ENCODE results near the gene A4GNT.

Gene A4GNT

DNA sequence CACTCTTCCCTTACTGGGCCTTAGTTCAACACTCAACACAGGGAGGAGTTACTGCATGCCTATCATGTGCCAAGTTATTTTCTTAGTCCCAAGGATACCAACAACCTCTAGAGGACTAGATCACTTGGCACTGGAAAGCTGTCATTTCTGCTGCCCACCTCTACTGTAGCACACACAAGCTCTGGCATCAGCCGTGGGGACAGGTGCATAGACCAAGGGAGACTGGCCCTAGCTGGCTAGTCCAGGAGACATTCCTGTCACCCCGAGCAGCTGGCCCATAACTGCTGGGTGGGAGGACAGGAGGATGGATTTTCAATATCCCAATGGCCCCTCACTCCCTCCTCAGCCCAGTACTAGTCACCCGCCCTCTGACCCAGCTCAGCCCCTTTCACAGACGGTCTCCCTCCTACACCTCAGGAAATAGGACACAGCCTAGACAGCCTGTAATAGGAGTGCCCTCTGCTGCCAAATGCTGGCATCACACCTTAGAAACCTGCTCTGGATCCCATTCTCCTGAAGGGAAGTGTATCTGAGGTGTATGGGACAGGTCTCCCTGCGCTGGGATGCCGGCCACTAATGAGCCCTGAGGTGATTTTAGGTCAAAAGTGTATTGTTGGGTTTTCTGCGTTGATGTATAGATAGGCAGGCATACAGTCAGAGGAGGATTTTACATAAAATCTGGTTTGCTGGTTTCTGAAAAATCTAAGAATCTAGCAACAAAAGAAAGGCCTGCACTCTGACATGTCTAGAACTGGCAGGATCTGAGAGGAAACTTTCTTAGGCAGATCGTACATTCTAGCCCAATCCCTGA is 13.4 kb downstream of the A4GNT start:
- no peaks in the 10 kb centered on the region for H4K20me1 ChIP-seq (ENCODE audit: insufficient read depth)
- no peak overlapping the region for H3K4me2 ChIP-seq
- no peaks in the 10 kb centered on the region for H3K79me2 ChIP-seq (ENCODE audit: insufficient read depth, low read depth)
- H3K4me1 ChIP-seq (ENCODE audit: low read depth, poor library complexity, severe bottlenecking) = peaks cover 3% of the 10 kb centered on the region
- no peaks in the 10 kb centered on the region for H3K27me3 ChIP-seq (ENCODE audit: insufficient read depth, low read depth)
- TF ChIP-seq, protein P1, sequence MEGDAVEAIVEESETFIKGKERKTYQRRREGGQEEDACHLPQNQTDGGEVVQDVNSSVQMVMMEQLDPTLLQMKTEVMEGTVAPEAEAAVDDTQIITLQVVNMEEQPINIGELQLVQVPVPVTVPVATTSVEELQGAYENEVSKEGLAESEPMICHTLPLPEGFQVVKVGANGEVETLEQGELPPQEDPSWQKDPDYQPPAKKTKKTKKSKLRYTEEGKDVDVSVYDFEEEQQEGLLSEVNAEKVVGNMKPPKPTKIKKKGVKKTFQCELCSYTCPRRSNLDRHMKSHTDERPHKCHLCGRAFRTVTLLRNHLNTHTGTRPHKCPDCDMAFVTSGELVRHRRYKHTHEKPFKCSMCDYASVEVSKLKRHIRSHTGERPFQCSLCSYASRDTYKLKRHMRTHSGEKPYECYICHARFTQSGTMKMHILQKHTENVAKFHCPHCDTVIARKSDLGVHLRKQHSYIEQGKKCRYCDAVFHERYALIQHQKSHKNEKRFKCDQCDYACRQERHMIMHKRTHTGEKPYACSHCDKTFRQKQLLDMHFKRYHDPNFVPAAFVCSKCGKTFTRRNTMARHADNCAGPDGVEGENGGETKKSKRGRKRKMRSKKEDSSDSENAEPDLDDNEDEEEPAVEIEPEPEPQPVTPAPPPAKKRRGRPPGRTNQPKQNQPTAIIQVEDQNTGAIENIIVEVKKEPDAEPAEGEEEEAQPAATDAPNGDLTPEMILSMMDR (conservative IDR thresholded peaks at IDR 0.05; ENCODE audit: low read depth, low read length) = peak; percentile 92
- H3K27ac ChIP-seq = no peak overlapping the region
- no peak overlapping the region; the same call in 1 of the 2 replicates for H2AFZ ChIP-seq (ENCODE audit: low read depth)
- H3K4me3 ChIP-seq (IDR thresholded peaks at IDR 0.05; ENCODE audit: insufficient read depth, low read depth, low read length) = no peak overlapping the region
- no peaks in the 10 kb centered on the region for H3K36me3 ChIP-seq (ENCODE audit: insufficient read depth)
- no peak overlapping the region for H3K9ac ChIP-seq

- peak within 1 kb of the TSS; percentile 92 for H3K4me2 ChIP-seq
- H3K36me3 ChIP-seq (ENCODE audit: insufficient read depth) = no peaks in the 10 kb centered on the region
- TF ChIP-seq, protein P1 (conservative IDR thresholded peaks at IDR 0.05; ENCODE audit: low read depth, low read length) = peak; percentile 50; the same call in 1 of the 2 replicates
- peak within 1 kb of the TSS; percentile 40; the same call in 1 of the 2 replicates for H3K9ac ChIP-seq
- peaks cover 3% of the 10 kb centered on the region for H3K4me1 ChIP-seq (ENCODE audit: low read depth, poor library complexity, severe bottlenecking)
- no peaks in the 10 kb centered on the region for H4K20me1 ChIP-seq (ENCODE audit: insufficient read depth)
- no peak within 1 kb of the TSS for H3K27ac ChIP-seq
- H3K4me3 ChIP-seq (IDR thresholded peaks at IDR 0.05; ENCODE audit: insufficient read depth, low read depth, low read length) = peak within 1 kb of the TSS; percentile 92
- H3K27me3 ChIP-seq (ENCODE audit: insufficient read depth, low read depth) = no peaks in the 10 kb centered on the region
- H2AFZ ChIP-seq (ENCODE audit: low read depth) = peak within 1 kb of the TSS; percentile 98
- H3K79me2 ChIP-seq (ENCODE audit: insufficient read depth, low read depth) = no peaks in the 10 kb centered on the region
Measured at GRCh38 chr3:138114988-138115971, 16.9 kb downstream of the A4GNT start, which contains the start of gene DZIP1L. Gene DZIP1L, minus strand, starts transcription at chr3:138115608. Its CDS starts 11,637 bp downstream, at chr3:138103971.

- H3K4me3 ChIP-seq (IDR thresholded peaks at IDR 0.05; ENCODE audit: insufficient read depth, low read depth, low read length) = no peak overlapping the region
- H3K4me2 ChIP-seq = peak overlapping the region; percentile 92; the same call in 1 of the 2 replicates
- no peaks in the 10 kb centered on the region for H3K79me2 ChIP-seq (ENCODE audit: insufficient read depth, low read depth)
- H3K36me3 ChIP-seq (ENCODE audit: insufficient read depth) = no peaks in the 10 kb centered on the region
- no peak overlapping the region for H3K27ac ChIP-seq
- peak overlapping the region; percentile 98; the same call in 1 of the 2 replicates for H2AFZ ChIP-seq (ENCODE audit: low read depth)
- peaks cover 3% of the 10 kb centered on the region for H3K4me1 ChIP-seq (ENCODE audit: low read depth, poor library complexity, severe bottlenecking)
- no peaks in the 10 kb centered on the region for H4K20me1 ChIP-seq (ENCODE audit: insufficient read depth)
- H3K9ac ChIP-seq = no peak overlapping the region
- no peaks in the 10 kb centered on the region for H3K27me3 ChIP-seq (ENCODE audit: insufficient read depth, low read depth)
- TF ChIP-seq, protein P1 (conservative IDR thresholded peaks at IDR 0.05; ENCODE audit: low read depth, low read length) = no peak
Measured at GRCh38 chr3:138114431-138114918, 17.7 kb downstream of the A4GNT start.

DNA sequence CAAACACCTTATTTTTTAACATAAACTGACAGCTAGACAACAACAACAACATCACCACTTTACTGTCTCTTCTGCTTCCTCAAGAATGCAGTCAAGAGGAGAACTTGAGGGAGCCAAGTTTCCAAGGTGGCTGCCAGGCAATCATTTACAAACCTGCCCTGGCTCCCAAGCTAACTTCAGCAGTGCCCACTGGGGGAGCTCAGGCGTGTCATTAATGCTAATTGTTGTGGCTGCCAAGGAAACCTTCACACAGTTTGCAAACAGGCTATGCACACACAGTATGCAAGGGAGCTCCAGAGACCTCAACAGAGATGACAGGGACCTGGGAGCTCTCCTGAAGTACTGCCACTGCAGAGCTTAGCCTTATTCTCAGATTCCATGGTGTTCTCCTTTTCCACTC is 18.9 kb downstream of the A4GNT start:
- Histone ChIP-seq H3K79me2 (ENCODE audit: insufficient read depth, low read depth) (no peaks in the 10 kb centered on the region), H3K4me1 (ENCODE audit: low read depth, poor library complexity, severe bottlenecking) (peaks cover 3% of the 10 kb centered on the region)

More for the DNA sequence above, 18.9 kb downstream of the A4GNT start:
- H3K9ac ChIP-seq = no peak overlapping the region
- H3K4me2 ChIP-seq = no peak overlapping the region
- TF ChIP-seq, protein P1 (conservative IDR thresholded peaks at IDR 0.05; ENCODE audit: low read depth, low read length) = no peak
- no peak overlapping the region for H3K4me3 ChIP-seq (IDR thresholded peaks at IDR 0.05; ENCODE audit: insufficient read depth, low read depth, low read length)
- no peak overlapping the region for H2AFZ ChIP-seq (ENCODE audit: low read depth)
- no peaks in the 10 kb centered on the region for H3K27me3 ChIP-seq (ENCODE audit: insufficient read depth, low read depth)
- no peaks in the 10 kb centered on the region for H4K20me1 ChIP-seq (ENCODE audit: insufficient read depth)
- no peak overlapping the region for H3K27ac ChIP-seq
- no peaks in the 10 kb centered on the region for H3K36me3 ChIP-seq (ENCODE audit: insufficient read depth)
